H4 (cell line): ENCODE results near the gene SIL1. TPM values are rescaled to one million over a fixed set of nuclear protein-coding genes. Genes with fewer than 3 reads are reported as not detected.
"Not testable (repeated sequence)": the region's sequence is repeated elsewhere in the genome, so short reads cannot be mapped to it uniquely, and the experiment has no call there.

ENCODE experiments used
- DNase-seq: peaks from one replicate; pipeline ENCODE4 v3.0.0-alpha.2; 2015; ENCODE audit warnings: low spot score
- total RNA-seq: library from RNA; depleted of rRNA; stranded (reverse); fragments of >200 nt; shearing (Covaris generic); gene quantifications from 2 replicates; pipeline ENCODE4 v1.2.3, GENCODE V29; 2014

The SIL1 gene
- total RNA-seq, 1 experiment from 2014 or later = 50.9 TPM

DNA sequence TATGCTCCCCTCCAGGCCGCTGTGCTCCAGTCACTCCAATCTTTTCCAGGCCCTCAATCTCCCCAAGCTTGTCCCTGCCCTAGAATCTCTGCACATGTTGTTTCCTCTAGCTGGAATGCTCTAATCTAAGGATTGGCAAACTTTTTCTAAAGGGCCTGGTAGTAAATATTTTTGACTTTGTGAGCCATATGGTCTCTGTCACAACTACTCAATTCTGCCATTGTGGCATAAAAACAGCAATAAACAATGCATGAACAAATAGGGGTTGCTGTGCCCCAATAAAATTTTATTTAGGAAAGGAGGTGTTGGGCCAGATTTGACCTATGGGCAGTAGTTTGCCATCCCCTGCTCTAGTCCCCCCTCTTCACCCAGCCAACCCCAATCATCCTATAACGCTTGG is 172.5 kb downstream of the SIL1 start:
- DNase-seq = no peak

DNA sequence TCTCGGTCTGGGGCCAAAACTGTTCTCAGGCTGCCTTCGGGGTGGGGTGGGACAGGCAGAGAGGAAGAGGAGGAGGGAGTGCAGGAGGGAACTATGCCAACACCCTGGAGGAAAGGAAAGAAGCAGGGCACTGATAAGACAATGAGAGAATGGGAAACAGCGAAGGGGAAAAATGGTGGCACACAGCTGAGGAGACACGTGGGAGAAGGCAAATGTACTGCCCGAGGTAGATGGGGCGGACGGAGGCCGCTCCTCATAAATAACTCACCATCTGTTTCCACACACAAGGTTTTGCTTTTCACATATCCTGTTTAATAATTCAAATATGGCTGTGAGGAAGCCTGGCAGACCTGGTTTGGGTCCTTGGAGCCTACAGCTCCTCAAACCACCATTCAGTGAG is 174.9 kb downstream of the SIL1 start:
- DNase-seq = no peak

DNA sequence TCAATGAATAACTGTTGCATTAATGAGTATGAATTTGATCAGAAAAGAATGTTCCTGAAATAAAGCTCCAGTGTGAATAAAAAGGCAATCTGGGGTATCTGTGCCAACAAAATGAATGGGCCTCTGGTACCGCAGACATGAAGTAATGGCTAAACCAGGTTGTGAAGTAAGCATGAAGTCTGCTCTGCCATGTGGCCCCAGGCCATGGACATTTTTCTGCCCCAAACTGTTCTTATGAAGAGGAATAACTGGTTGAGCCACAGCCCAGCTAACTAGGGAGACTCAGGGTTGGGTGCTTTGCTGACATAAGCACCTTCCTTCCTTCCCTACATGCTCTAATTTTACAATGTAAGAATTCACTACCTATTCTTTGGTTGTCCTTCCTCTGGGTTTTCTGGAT is 175.6 kb downstream of the SIL1 start:
- no peak for DNase-seq

GRCh38 chr5:139021346-139021745 is 176.8 kb downstream of the SIL1 start:
- DNase-seq = no peak

DNA sequence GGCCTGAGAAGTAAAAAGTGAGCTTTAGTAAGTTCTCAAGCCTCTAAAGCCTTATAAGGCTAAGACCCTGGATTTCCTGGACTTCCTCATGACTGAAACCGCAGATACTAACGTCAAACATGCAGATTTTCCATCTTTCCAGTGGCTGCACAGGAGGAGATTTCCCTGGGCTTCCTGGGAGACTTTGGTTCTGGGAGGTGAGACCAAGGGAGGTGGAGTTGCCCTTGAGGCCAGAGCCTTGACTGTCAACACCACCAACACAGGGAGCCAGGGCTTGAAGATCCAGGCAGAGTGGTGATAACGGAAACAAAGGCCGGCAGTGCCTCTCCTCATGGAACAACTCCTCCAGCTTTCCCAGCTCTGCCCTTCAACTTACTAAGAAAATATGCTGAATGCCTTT is 178.3 kb downstream of the SIL1 start:
- no peak for DNase-seq

GRCh38 chr5:139019211-139019610 is 179.0 kb downstream of the SIL1 start:
- no peak for DNase-seq

DNA sequence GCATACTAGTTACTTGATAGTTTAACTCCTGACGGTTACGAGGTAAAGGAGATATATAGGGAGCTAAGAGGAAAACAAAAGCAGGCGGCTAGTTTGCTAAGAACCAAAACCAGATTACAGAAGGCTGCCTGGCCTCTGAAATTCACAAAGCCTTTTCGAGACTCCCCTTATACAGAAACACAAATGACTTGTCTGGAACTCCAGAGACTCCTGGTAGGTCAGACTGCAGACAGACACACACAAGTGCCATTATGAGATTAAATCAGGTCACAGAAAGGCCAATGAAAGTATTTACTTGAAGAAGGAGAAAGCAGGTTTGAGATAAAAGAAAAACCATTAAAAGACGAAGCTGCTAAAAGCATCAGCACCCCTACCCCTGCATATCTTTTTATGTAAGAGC is 180.5 kb downstream of the SIL1 start:
- DNase-seq = no peak

DNA sequence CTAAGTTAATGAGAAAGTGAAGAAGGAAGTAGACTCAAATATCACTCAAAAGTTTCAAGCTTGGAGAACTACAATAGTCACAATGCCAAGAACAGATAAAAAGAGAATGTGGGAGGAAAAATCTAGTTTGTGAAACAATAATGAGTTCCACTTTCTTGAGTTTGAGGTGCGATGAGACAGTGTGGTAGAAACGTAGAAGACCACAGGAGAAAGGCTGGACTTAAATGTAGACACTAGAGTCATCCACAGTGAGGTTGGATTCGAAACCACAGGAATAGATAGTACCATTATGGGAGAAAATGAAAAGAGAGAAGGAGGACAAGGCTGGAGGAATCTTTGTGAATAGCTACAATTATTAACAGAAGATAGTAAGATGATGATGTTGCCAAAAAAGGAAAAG is 182.0 kb downstream of the SIL1 start:
- DNase-seq = no peak

GRCh38 chr5:139014726-139015125 is 183.4 kb downstream of the SIL1 start:
- DNase-seq = no peak

DNA sequence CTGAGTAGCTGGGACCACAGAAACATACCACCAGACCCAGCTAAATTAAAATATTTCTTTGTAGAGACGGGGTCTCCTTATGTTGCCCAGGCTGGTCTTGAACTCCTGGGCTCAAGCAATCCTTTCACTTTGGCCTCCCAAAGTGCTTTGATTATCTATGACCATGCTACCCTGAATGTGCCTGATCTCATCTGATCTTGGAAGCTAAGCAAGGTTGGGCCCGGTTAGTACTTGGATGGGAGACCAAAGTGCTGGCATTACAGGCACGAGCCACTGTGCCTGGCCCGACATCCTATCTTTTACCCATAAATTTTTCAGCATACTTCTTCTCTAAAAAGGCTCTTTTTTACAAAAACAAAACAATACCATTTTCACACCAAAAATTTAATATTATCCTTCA is 186.0 kb downstream of the SIL1 start:
- DNase-seq = no peak

DNA sequence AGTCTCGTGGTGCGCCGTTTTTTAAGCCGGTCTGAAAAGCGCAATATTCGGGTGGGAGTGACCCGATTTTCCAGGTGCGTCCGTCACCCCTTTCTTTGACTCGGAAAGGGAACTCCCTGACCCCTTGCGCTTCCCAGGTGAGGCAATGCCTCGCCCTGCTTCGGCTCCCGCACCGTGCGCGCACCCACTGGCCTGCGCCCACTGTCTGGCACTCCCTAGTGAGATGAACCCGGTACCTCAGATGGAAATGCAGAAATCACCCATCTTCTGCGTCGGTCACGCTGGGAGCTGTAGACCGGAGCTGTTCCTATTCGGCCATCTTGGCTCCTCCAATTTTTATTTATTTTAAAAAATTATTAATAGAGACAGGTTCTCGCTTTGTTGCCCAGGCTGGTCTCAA is 187.0 kb downstream of the SIL1 start:
- not testable (repeated sequence) for DNase-seq

DNA sequence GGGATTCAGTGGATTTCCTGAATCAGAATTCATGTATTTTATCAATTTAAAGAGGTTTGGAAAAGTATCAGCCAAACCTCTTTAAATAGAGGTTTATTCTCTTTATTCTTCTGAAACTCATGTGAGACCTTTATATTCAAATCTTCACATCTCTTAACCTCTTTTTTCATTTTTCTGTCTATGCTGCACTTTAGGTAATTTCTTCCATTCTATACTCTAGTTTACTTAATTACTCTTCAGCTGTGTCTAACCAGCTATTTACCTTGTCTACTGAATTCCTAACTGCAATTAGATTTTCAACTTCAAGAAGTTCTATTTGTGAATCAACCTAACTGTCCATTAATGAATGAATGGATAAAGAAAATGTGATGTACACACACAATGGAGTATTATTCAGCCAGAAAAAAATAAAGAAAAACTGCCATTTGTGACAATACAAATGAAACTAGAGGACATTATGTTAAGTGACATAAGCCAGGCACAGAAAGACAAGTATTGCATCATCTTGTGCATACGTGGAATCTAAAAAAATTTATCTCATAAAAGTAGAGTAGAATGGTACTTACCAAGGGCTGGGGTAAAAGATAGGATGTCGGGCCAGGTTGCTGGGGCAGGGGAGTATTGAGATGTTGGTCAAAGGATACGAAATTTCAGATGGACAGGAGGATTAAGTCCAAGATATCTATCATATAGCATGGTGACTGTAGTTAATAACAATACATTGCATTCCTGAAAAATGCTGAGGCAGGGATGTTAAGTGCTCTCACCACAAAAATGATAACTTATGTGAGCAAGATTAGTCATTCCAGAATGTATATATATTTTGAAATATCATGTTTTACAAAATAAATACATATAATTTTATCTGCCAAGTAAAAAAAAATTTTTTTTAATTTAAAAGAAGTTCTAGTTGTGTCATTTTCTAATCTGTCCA is 193.5 kb downstream of the SIL1 start:
- no peak for DNase-seq

GRCh38 chr5:138999674-139000073 is 198.5 kb downstream of the SIL1 start:
- no peak for DNase-seq

DNA sequence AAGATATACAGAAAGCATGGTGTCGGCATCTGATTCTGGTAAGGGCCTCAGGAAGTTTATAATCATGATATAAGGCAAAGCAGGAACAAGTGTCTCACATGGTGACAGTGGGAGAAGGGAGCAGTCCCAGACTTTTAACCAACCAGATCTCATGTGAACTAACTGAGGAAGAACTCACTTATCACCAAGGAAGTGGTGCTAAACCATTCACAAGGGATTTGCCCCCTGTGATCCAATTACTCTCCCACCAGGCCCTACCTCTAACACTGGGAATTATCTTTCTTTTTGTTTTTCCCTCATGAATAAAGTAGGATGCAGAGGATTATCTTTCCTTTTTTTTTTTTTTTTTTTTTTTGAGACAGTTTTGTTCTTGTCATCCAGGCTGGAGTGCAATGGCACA is 199.6 kb downstream of the SIL1 start:
- DNase-seq = no peak

- no peak for DNase-seq
These were observed 202.0 kb downstream of the SIL1 start for GRCh38 chr5:138996120-138996519.

GRCh38 chr5:138990986-138991590 is 207.1 kb downstream of the SIL1 start:
- no peak for DNase-seq

DNA sequence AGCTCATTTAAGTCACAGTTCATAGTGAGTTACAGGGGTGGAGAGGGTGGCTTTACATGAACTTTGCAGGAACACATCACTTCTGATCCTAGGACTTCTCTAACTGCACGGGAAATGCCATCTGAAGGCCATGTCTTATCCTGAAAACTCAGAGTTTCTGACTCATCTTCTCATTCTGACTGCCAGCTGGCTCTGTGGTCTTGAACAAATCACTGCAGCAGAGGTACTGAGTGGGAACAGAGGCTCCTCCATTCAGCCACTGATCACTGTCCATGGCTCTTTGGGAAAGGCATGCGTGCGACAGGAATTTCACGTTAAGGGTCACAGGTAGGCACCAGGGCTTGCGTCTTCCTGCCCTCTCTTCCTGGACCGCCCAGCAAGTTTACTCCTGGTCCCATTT is 208.4 kb downstream of the SIL1 start:
- no peak for DNase-seq

- DNase-seq = no peak
These were observed 211.9 kb downstream of the SIL1 start for GRCh38 chr5:138986186-138986800.

GRCh38 chr5:138985683-138986082 is 212.5 kb downstream of the SIL1 start:
- no peak for DNase-seq

DNA sequence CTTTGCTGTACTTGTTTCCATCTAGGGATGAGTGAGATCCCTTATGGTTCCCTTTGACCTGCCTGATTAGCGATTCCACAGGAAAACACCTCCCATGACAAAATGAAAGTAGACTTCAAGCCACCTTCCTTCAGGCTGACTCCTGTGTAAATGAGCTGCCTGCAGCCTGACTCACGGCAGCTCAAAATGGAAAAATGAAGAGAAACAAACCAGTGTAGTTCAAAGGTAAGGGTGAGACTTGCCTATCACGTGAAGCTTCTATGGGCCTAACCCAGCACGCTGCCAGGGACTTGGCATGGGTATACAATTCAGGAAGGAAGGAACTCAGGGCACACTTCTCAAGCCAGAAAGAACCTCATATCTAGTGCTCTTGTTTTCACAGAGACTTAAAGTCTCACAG is 212.9 kb downstream of the SIL1 start:
- no peak for DNase-seq

DNA sequence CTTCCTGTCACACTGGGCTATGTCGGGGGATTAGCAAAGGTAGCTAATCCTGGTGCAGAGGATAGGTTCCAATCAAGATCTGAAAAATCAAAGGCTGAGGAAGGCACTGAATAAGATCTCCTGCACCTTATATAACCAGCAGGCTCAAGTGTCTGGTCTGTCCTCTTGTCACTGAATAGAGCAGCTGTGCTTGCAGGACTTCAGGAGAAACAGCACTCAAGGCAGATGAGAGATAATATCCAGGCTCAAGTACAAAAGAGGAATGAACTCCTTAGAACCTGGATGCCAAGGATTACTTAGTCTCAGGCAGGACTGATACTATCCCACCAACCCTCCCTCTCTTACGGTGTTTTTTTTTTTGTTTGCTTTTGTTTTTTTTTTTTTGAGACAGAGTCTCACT is 214.2 kb downstream of the SIL1 start:
- no peak for DNase-seq

GRCh38 chr5:138981586-138981985 is 216.6 kb downstream of the SIL1 start:
- no peak for DNase-seq

DNA sequence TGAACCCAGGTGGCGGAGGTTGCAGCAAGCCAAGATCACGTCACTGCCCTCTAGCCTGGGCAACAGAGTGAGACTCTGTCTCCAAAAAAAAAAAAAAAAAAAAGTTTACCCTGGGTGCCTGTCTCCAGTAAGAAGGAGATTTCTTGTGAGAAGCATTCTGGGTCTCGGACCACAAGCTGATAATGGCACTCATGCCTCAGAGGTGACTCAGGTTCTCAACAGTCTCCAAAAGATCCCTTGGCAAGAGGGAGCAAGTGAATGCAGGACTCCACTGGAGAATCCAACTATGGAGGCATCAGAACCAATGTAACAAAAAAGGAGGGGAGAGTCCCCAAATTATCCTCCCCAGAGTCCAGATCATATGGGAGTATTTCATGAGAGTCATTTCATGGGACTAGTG is 217.0 kb downstream of the SIL1 start:
- DNase-seq = no peak
